ENCODE results near the gene IGSF23. TPM values are rescaled to one million over a fixed set of nuclear protein-coding genes. Genes with fewer than 3 reads are reported as not detected.

Gene IGSF23
- polyA plus RNA-seq, 3 donors = 0.23 to 0.46 (median 0.44) TPM

DNA sequence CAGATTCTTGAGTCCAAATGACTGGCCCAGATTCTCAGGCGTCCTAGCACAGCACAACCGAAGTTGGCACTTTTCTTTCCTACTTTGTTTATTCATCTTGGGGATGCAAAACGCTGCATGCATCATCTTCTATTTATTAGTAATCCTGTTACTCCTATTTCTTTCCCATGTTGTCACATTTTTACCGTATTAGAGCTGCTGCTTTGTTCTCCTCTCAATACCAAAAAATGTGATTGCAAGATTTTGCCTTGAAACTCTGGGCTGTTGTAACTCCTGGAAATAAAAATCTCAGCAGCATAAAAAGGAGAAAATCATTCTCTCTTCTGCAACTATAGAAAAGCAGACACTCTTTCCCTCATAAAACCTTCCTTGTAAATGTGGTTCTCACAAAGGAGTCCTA is 12.9 kb upstream of the IGSF23 start:
- Histone ChIP-seq H3K27ac (ENCODE audit: low read depth in 1 of 2, low read length in 2 of 2) (no peak overlapping the region), H3K4me1 (ENCODE audit: control insufficient read depth in 1 of 2, insufficient read depth in 2 of 2, low read length in 2 of 2) (no peaks in the 10 kb centered on the region), H3K9ac (ENCODE audit: insufficient read depth, low read length, poor library complexity, severe bottlenecking) (no peak overlapping the region), H3K4me2 (replicated peaks; ENCODE audit: extremely low read depth, low read length, poor library complexity, severe bottlenecking) (no peak overlapping the region), H3K4me3 (replicated peaks in 1 of 3; ENCODE audit: low read depth in 2 of 3, low read length in 3 of 3) (no peak overlapping the region), H3K36me3 (replicated peaks in 1 of 2; ENCODE audit: control insufficient read depth in 1 of 2, insufficient read depth in 2 of 2, low read length in 2 of 2) (no peaks in the 10 kb centered on the region), H3K79me2 (ENCODE audit: insufficient read depth, low read length) (no peaks in the 10 kb centered on the region), H3K27me3 (ENCODE audit: control insufficient read depth in 2 of 2, insufficient read depth in 2 of 2, low read length in 2 of 2) (peaks cover 0 to 8% of the 10 kb centered on the region in 2 donors), H2AFZ (ENCODE audit: insufficient read depth, low read depth, low read length, poor library complexity, severe bottlenecking) (no peak overlapping the region), H4K20me1 (ENCODE audit: insufficient read depth, low read length) (no peaks in the 10 kb centered on the region), H3K9me3 (replicated peaks in 1 of 2; ENCODE audit: control insufficient read depth in 1 of 2, insufficient read depth in 1 of 2, low read length in 2 of 2) (peaks cover 0 to 4% of the 10 kb centered on the region in 2 donors)
- peaks cover 3% of the 10 kb centered on the region for H3K4me1 Mint-ChIP-seq
- 80% methylated on average over 1 of the region's 4 CpGs for WGBS (ENCODE audit: insufficient coverage)
- peaks cover 10 to 26% (median 24%) of the 10 kb centered on the region in 3 donors for H3K27me3 Mint-ChIP-seq (ENCODE audit: low read depth in 3 of 3)
- TF ChIP-seq, protein P1, sequence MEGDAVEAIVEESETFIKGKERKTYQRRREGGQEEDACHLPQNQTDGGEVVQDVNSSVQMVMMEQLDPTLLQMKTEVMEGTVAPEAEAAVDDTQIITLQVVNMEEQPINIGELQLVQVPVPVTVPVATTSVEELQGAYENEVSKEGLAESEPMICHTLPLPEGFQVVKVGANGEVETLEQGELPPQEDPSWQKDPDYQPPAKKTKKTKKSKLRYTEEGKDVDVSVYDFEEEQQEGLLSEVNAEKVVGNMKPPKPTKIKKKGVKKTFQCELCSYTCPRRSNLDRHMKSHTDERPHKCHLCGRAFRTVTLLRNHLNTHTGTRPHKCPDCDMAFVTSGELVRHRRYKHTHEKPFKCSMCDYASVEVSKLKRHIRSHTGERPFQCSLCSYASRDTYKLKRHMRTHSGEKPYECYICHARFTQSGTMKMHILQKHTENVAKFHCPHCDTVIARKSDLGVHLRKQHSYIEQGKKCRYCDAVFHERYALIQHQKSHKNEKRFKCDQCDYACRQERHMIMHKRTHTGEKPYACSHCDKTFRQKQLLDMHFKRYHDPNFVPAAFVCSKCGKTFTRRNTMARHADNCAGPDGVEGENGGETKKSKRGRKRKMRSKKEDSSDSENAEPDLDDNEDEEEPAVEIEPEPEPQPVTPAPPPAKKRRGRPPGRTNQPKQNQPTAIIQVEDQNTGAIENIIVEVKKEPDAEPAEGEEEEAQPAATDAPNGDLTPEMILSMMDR (IDR thresholded peaks at IDR 0.05) = no peak
- H3K36me3 Mint-ChIP-seq = no peaks in the 10 kb centered on the region
- intact Hi-C loops (cut with micrococcal nuclease) = no loop called here
- peaks cover 0 to 8% (median 6%) of the 10 kb centered on the region in 7 donors for H3K9me3 Mint-ChIP-seq
- DNase-seq = no peak
- peak overlapping the region in 1 of 2 donors; percentile 13 for H3K4me3 Mint-ChIP-seq
- no peak overlapping the region for H3K27ac Mint-ChIP-seq

DNA sequence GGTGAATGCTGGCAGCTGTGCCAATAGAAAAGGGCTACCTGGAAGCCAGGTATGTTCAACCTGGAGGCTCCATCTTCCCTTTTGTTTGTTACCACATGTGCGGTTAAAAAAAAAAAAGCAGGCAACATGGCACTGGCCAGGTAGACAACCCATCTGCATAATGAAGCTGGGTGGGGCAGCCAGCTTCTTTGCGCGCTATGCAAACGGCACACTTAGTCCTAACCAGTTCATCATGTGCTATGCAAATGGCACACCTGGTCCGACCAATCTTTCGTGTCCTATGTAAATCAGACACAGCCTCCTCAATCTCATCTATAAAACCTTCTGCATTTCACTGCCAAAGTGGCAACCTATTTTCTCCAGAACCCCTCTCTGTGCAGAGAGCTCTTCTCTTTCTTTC is 11.3 kb upstream of the IGSF23 start:
- H3K4me2 ChIP-seq (replicated peaks; ENCODE audit: extremely low read depth, low read length, poor library complexity, severe bottlenecking) = no peak overlapping the region
- H3K27me3 Mint-ChIP-seq (ENCODE audit: low read depth in 3 of 3) = peaks cover 3 to 26% (median 20%) of the 10 kb centered on the region in 3 donors
- H3K4me3 Mint-ChIP-seq = no peak overlapping the region
- H3K27ac ChIP-seq (ENCODE audit: low read depth in 1 of 2, low read length in 2 of 2) = no peak overlapping the region
- no peak for DNase-seq
- TF ChIP-seq, protein P1 (IDR thresholded peaks at IDR 0.05) = no peak
- H3K4me3 ChIP-seq (replicated peaks in 1 of 3; ENCODE audit: low read depth in 2 of 3, low read length in 3 of 3) = no peak overlapping the region
- H2AFZ ChIP-seq (ENCODE audit: insufficient read depth, low read depth, low read length, poor library complexity, severe bottlenecking) = no peak overlapping the region
- intact Hi-C loops (cut with micrococcal nuclease) = no loop called here
- H3K9ac ChIP-seq (ENCODE audit: insufficient read depth, low read length, poor library complexity, severe bottlenecking) = no peak overlapping the region
- no peak overlapping the region for H3K27ac Mint-ChIP-seq
- peaks cover 4 to 8% of the 10 kb centered on the region in 2 donors for H3K4me1 ChIP-seq (ENCODE audit: control insufficient read depth in 1 of 2, insufficient read depth in 2 of 2, low read length in 2 of 2)
- 84% methylated on average over 5 of the region's 6 CpGs for WGBS (ENCODE audit: insufficient coverage)
- H3K4me1 Mint-ChIP-seq = peaks cover 7% of the 10 kb centered on the region
- H3K36me3 ChIP-seq (replicated peaks in 1 of 2; ENCODE audit: control insufficient read depth in 1 of 2, insufficient read depth in 2 of 2, low read length in 2 of 2) = no peaks in the 10 kb centered on the region
- peaks cover 0 to 4% of the 10 kb centered on the region in 2 donors for H3K9me3 ChIP-seq (replicated peaks in 1 of 2; ENCODE audit: control insufficient read depth in 1 of 2, insufficient read depth in 1 of 2, low read length in 2 of 2)
- no peaks in the 10 kb centered on the region for H3K36me3 Mint-ChIP-seq
- no peaks in the 10 kb centered on the region for H3K79me2 ChIP-seq (ENCODE audit: insufficient read depth, low read length)
- H3K27me3 ChIP-seq (ENCODE audit: control insufficient read depth in 2 of 2, insufficient read depth in 2 of 2, low read length in 2 of 2) = peaks cover 0 to 6% of the 10 kb centered on the region in 2 donors
- peaks cover 0 to 12% (median 7%) of the 10 kb centered on the region in 7 donors for H3K9me3 Mint-ChIP-seq
- H4K20me1 ChIP-seq (ENCODE audit: insufficient read depth, low read length) = no peaks in the 10 kb centered on the region
